Caco-2 (cell line): Measurements from ENCODE around the gene FRMD4B. TPM values are rescaled to one million over a fixed set of nuclear protein-coding genes. Genes with fewer than 3 reads are reported as not detected.

Experiments
- BruUV-seq: library from RNA; stranded (reverse); fragments of 400-500 nt; replicated peaks from 2 replicates; lab custom pipeline; 2021; lab: Mats Ljungman, UMichigan
- CTCF ChIA-PET: fragments of 300-600 bp; sonication (Branson Sonifier 250); formaldehyde crosslinking; loops from one replicate; lab custom pipeline; 2022; ENCODE audit warnings: antibody characterized with exemption; lab: Charles Lee
- POLR2A ChIA-PET: fragments of 300-600 bp; sonication (Branson Sonifier 250); formaldehyde crosslinking; loops from one replicate; lab custom pipeline; 2022; ENCODE audit warnings: antibody characterized with exemption; lab: Charles Lee
- DNase-seq, 2 experiments: peaks; one replicate each; pipeline versions ENCODE4 v3.0.0 to v3.0.0-alpha.2; 2020 to 2022
- H3K27me3 ChIP-seq: replicated peaks from 2 replicates; pipeline ENCODE4 v1.6.0; 2011; ENCODE audit warnings: low read length; ENCODE audit not compliant: control insufficient read depth, insufficient read depth
- H3K36me3 ChIP-seq: 2 replicates; pipeline ENCODE4 v1.5.1; 2011; ENCODE audit warnings: low read length; ENCODE audit not compliant: control insufficient read depth, insufficient read depth
- H3K4me1 ChIP-seq: fragments of 250-450 bp; sonication (Bioruptor Pico); 2 replicates; pipeline ENCODE4 v1.5.1; 2020; ENCODE audit warnings: mild to moderate bottlenecking
- H3K4me3 ChIP-seq: 2 replicates; pipeline ENCODE4 v1.5.1; 2011; ENCODE audit warnings: low read depth, mild to moderate bottlenecking, control low read depth, low read length
- H3K9me3 ChIP-seq: fragments of 250-450 bp; sonication (Bioruptor Pico); 2 replicates; pipeline ENCODE4 v1.5.1; 2020; ENCODE audit warnings: mild to moderate bottlenecking, moderate library complexity
- H3K27ac Mint-ChIP-seq: one replicate; pipeline ENCODE4 v1.8.0; 2022; ENCODE audit warnings: mixed read lengths; ENCODE audit not compliant: unreplicated experiment
- H3K27me3 Mint-ChIP-seq: one replicate; pipeline ENCODE4 v1.8.0; 2022; ENCODE audit warnings: mixed read lengths; ENCODE audit not compliant: insufficient read depth, unreplicated experiment
- H3K36me3 Mint-ChIP-seq: one replicate; pipeline ENCODE4 v1.8.0; 2022; ENCODE audit warnings: mild to moderate bottlenecking, mixed read lengths; ENCODE audit not compliant: insufficient read depth, unreplicated experiment
- H3K4me1 Mint-ChIP-seq: one replicate; pipeline ENCODE4 v1.8.0; 2022; ENCODE audit warnings: low read depth, mixed read lengths; ENCODE audit not compliant: unreplicated experiment
- H3K4me3 Mint-ChIP-seq: one replicate; pipeline ENCODE4 v1.8.0; 2022; ENCODE audit warnings: mild to moderate bottlenecking, moderate library complexity, mixed read lengths; ENCODE audit not compliant: unreplicated experiment
- H3K9me3 Mint-ChIP-seq: one replicate; pipeline ENCODE4 v1.8.0; 2022; ENCODE audit warnings: mixed read lengths; ENCODE audit not compliant: unreplicated experiment
- intact Hi-C: fragments of 100-400 bp; cut with micrococcal nuclease; formaldehyde crosslinking; loops from one replicate; pipeline ENCODE4 v1.10.0; 2022; ENCODE audit not compliant: unreplicated experiment
- total RNA-seq: library from RNA; stranded (reverse); gene quantifications from 2 replicates; pipeline ENCODE4 v1.2.3, GENCODE V29; 2022
- TF ChIP-seq, protein P1 (sequence below), 2 experiments: fragments of 200-600 bp in 1 of 2; IDR thresholded peaks; 1 replicate in 1 of 2; 2 replicates in 1 of 2; pipeline versions ENCODE4 v1.5.1 to v1.8.0; 2011 to 2022; ENCODE audit warnings: antibody characterized with exemption in 1 of 2, control low read depth in 1 of 2, inconsistent platforms in 1 of 2, low read depth in 1 of 2, low read length in 1 of 2, mild to moderate bottlenecking in 1 of 2, moderate library complexity in 1 of 2; ENCODE audit not compliant: insufficient read depth in 1 of 2, severe bottlenecking in 1 of 2, unreplicated experiment in 1 of 2

FRMD4B gene
- total RNA-seq, 1 experiment from 2014 or later = 47.5 TPM

- BruUV-seq = no TSS peak
Measured at GRCh38 chr3:69160107-69160506, 225.8 kb downstream of the FRMD4B start.

DNA sequence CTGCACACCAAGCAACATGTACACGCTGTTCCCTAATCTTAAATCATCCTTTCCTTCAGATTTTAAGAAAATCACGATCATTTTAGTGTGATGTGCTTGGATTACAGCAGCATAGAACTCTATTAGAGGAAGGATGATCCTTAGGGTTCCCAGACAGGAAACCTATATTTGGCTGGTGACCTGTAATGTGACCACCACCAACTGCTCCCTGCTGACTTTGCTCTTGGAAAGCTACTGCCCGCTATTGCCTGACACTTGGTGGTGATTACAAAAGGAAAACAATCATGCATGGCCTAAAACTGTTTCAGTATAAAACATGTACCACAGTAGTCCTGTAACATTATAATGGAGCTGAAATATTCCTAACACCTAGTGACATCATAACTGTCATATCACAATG, 236.3 kb downstream of the FRMD4B start:
- H3K27me3 Mint-ChIP-seq = peaks cover 5% of the 10 kb centered on the region
- H3K4me3 ChIP-seq = no peak overlapping the region
- ChIA-PET CTCF (interaction anchor here (1.2 kb wide), 1 partner anchor 12 kb away, joined by 3 read pairs; no protein-coding TSS in a partner anchor), POLR2A (no interaction called here)
- H3K9me3 Mint-ChIP-seq = no peaks in the 10 kb centered on the region
- TF ChIP-seq, protein P1, sequence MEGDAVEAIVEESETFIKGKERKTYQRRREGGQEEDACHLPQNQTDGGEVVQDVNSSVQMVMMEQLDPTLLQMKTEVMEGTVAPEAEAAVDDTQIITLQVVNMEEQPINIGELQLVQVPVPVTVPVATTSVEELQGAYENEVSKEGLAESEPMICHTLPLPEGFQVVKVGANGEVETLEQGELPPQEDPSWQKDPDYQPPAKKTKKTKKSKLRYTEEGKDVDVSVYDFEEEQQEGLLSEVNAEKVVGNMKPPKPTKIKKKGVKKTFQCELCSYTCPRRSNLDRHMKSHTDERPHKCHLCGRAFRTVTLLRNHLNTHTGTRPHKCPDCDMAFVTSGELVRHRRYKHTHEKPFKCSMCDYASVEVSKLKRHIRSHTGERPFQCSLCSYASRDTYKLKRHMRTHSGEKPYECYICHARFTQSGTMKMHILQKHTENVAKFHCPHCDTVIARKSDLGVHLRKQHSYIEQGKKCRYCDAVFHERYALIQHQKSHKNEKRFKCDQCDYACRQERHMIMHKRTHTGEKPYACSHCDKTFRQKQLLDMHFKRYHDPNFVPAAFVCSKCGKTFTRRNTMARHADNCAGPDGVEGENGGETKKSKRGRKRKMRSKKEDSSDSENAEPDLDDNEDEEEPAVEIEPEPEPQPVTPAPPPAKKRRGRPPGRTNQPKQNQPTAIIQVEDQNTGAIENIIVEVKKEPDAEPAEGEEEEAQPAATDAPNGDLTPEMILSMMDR (IDR thresholded peaks at IDR 0.05; ENCODE audit: insufficient read depth in 1 of 2, low read depth in 1 of 2, low read length in 1 of 2, severe bottlenecking in 1 of 2, unreplicated experiment in 1 of 2) = no peak
- no peaks in the 10 kb centered on the region for H3K36me3 ChIP-seq
- DNase-seq = no peak
- no peaks in the 10 kb centered on the region for H3K4me1 ChIP-seq
- H3K9me3 ChIP-seq = no peaks in the 10 kb centered on the region
- H3K27ac Mint-ChIP-seq = no peak overlapping the region
- H3K36me3 Mint-ChIP-seq = no peaks in the 10 kb centered on the region
- intact Hi-C loops = no loop called here
- no peaks in the 10 kb centered on the region for H3K27me3 ChIP-seq
- H3K4me1 Mint-ChIP-seq = peaks cover 5% of the 10 kb centered on the region
- no TSS peak for BruUV-seq
- H3K4me3 Mint-ChIP-seq = no peak overlapping the region

More at GRCh38 chr3:69160107-69160506, 225.8 kb downstream of the FRMD4B start:
- Mint-ChIP-seq H3K27ac (no peak overlapping the region), H3K27me3 (no peaks in the 10 kb centered on the region), H3K4me3 (no peak overlapping the region), H3K4me1 (peaks cover 14% of the 10 kb centered on the region), H3K36me3 (peaks cover 6% of the 10 kb centered on the region), H3K9me3 (no peaks in the 10 kb centered on the region)
- H3K27me3 ChIP-seq = no peaks in the 10 kb centered on the region
- H3K36me3 ChIP-seq = no peaks in the 10 kb centered on the region
- peaks cover 8% of the 10 kb centered on the region; the same call in 1 of the 2 replicates for H3K4me1 ChIP-seq
- TF ChIP-seq, protein P1 (IDR thresholded peaks at IDR 0.05; ENCODE audit: insufficient read depth in 1 of 2, low read depth in 1 of 2, low read length in 1 of 2, severe bottlenecking in 1 of 2, unreplicated experiment in 1 of 2) = no peak
- ChIA-PET CTCF (interaction anchor here (0.6 to 2.5 kb wide), 3 partner anchors 146 to 1859 kb away, joined by 3 to 9 read pairs (median 5); partner anchors contain the start of gene FRMD4B), POLR2A (no interaction called here)
- intact Hi-C loops = loop anchor here (5.0 kb wide), 2 partner anchors 82 to 162 kb away; no protein-coding TSS in a partner anchor
- no peak for DNase-seq
- no peaks in the 10 kb centered on the region for H3K9me3 ChIP-seq
- H3K4me3 ChIP-seq = no peak overlapping the region

DNA sequence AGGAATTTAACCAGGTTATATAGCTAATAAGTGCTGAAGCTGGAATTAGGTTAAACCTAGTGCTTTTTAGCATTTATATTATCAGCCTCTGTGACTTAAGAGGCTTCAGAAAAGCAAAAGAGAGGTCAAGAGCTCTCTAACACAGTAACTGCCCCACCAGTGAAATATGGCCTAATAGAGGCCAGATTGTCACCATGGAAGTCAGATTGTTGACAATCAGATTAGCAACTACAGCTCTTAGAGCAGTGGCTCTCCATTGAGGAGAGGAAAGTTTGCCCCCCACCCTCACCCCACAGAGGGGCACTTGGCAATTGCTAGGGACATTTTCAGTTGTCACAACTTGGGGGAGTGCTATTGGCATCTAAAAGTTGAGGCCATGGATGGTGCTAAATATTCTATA, 240.2 kb downstream of the FRMD4B start:
- Histone ChIP-seq H3K4me3 (no peak overlapping the region), H3K9me3 (no peaks in the 10 kb centered on the region), H3K36me3 (no peaks in the 10 kb centered on the region), H3K4me1 (no peaks in the 10 kb centered on the region), H3K27me3 (no peaks in the 10 kb centered on the region)
- ChIA-PET CTCF (no interaction called here), POLR2A (no interaction called here)
- no peak for DNase-seq
- Mint-ChIP-seq H3K27me3 (peaks cover 7% of the 10 kb centered on the region), H3K36me3 (no peaks in the 10 kb centered on the region), H3K9me3 (no peaks in the 10 kb centered on the region), H3K4me1 (peaks cover 13% of the 10 kb centered on the region), H3K27ac (no peak overlapping the region), H3K4me3 (no peak overlapping the region)
- TF ChIP-seq, protein P1 (IDR thresholded peaks at IDR 0.05; ENCODE audit: insufficient read depth in 1 of 2, low read depth in 1 of 2, low read length in 1 of 2, severe bottlenecking in 1 of 2, unreplicated experiment in 1 of 2) = no peak
- BruUV-seq = no TSS peak
- intact Hi-C loops = no loop called here
